Liver (tissue), 9 donors: ENCODE results near the gene MAPKAP1. TPM values are rescaled to one million over a fixed set of nuclear protein-coding genes. Genes with fewer than 3 reads are reported as not detected.

ENCODE experiments used
- DNase-seq: peaks from one replicate; pipeline ENCODE4 v3.0.0-alpha.2; 2017; ENCODE audit warnings: low spot score
- H3K27ac ChIP-seq, 2 donors: one replicate each; pipeline ENCODE4 v1.7.0; 2013; ENCODE audit warnings: inconsistent platforms in 2 of 2, low read length in 2 of 2, control low read depth in 1 of 2, low read depth in 1 of 2, mild to moderate bottlenecking in 1 of 2
- H3K27me3 ChIP-seq, 4 donors: one replicate each; pipeline versions ENCODE4 v1.6.1 to v1.7.0; 2013; ENCODE audit warnings: low read length in 3 of 4, inconsistent platforms in 1 of 4, mild to moderate bottlenecking in 1 of 4, moderate library complexity in 1 of 4; ENCODE audit not compliant: control insufficient read depth in 4 of 4, insufficient read depth in 4 of 4
- H3K36me3 ChIP-seq, 4 donors: one replicate each; pipeline versions ENCODE4 v1.6.1 to v1.7.0; 2013; ENCODE audit warnings: low read length in 3 of 4, mild to moderate bottlenecking in 3 of 4, low read depth in 1 of 4, moderate library complexity in 1 of 4; ENCODE audit not compliant: control insufficient read depth in 4 of 4, insufficient read depth in 3 of 4
- H3K4me1 ChIP-seq, 4 donors: one replicate each; pipeline versions ENCODE4 v1.6.1 to v1.7.0; 2013; ENCODE audit warnings: low read length in 3 of 4, mild to moderate bottlenecking in 3 of 4, moderate library complexity in 1 of 4; ENCODE audit not compliant: control insufficient read depth in 4 of 4, insufficient read depth in 4 of 4
- H3K4me3 ChIP-seq, 3 donors: one replicate each; pipeline versions ENCODE4 v1.6.1 to v1.7.0; 2013; ENCODE audit warnings: low read length in 3 of 3, control low read depth in 1 of 3, low read depth in 1 of 3, mild to moderate bottlenecking in 1 of 3
- H3K9ac ChIP-seq, 2 donors: one replicate each; pipeline ENCODE4 v1.7.0; 2013; ENCODE audit warnings: low read length in 2 of 2, mild to moderate bottlenecking in 2 of 2, moderate library complexity in 2 of 2, control low read depth in 1 of 2, low read depth in 1 of 2
- H3K9me3 ChIP-seq, 4 donors: one replicate each; pipeline versions ENCODE4 v1.6.1 to v1.7.0; 2013; ENCODE audit warnings: low read length in 3 of 4; ENCODE audit not compliant: control insufficient read depth in 4 of 4
- CTCF ChIP-seq: fragments of 150-350 bp; IDR thresholded peaks from 2 replicates; pipeline ENCODE4 v1.5.1; 2017; ENCODE audit warnings: improper control_type of control experiment, low read depth, low read length; ENCODE audit not compliant: missing input control
- EGR1 ChIP-seq, 2 donors: IDR thresholded peaks; 2 replicates each; pipeline ENCODE4 v1.6.1; 2016 to 2018; ENCODE audit warnings: antibody characterized with exemption in 2 of 2, low read depth in 2 of 2
- FOXA1 ChIP-seq: IDR thresholded peaks from 2 replicates; pipeline ENCODE4 v1.6.1; 2016; ENCODE audit warnings: antibody characterized with exemption
- GABPA ChIP-seq, 2 donors: IDR thresholded peaks in 1 of 2; conservative IDR thresholded peaks in 1 of 2; 2 replicates each; pipeline ENCODE4 v1.6.1; 2016; ENCODE audit warnings: antibody characterized with exemption in 2 of 2, mild to moderate bottlenecking in 1 of 2, moderate library complexity in 1 of 2
- HNF4A ChIP-seq, 2 donors: conservative IDR thresholded peaks; 2 replicates each; pipeline ENCODE4 v1.6.1; 2016; ENCODE audit warnings: antibody characterized with exemption in 2 of 2, mild to moderate bottlenecking in 2 of 2
- HNF4G ChIP-seq: IDR thresholded peaks from 2 replicates; pipeline ENCODE4 v1.6.1; 2016; ENCODE audit warnings: antibody characterized with exemption
- JUND ChIP-seq, 2 donors: IDR thresholded peaks; 2 replicates each; pipeline ENCODE4 v1.6.1; 2016; ENCODE audit warnings: antibody characterized with exemption in 2 of 2
- MAX ChIP-seq: IDR thresholded peaks from 2 replicates; pipeline ENCODE4 v1.6.1; 2016; ENCODE audit warnings: antibody characterized with exemption
- RAD21 ChIP-seq, 2 donors: IDR thresholded peaks; 2 replicates each; pipeline ENCODE4 v1.6.1; 2016; ENCODE audit warnings: antibody characterized with exemption in 2 of 2, mild to moderate bottlenecking in 2 of 2
- RXRA ChIP-seq, 2 donors: IDR thresholded peaks; 2 replicates each; pipeline ENCODE4 v1.6.1; 2017 to 2018; ENCODE audit warnings: antibody characterized with exemption in 2 of 2, mild to moderate bottlenecking in 1 of 2
- SP1 ChIP-seq: IDR thresholded peaks from 2 replicates; pipeline ENCODE4 v1.6.1; 2018; ENCODE audit warnings: antibody characterized with exemption, mild to moderate bottlenecking
- TAF1 ChIP-seq: conservative IDR thresholded peaks from 2 replicates; pipeline ENCODE4 v1.6.1; 2016; ENCODE audit warnings: antibody characterized with exemption, mild to moderate bottlenecking
- YY1 ChIP-seq: IDR thresholded peaks from 2 replicates; pipeline ENCODE4 v1.6.1; 2016; ENCODE audit warnings: antibody characterized with exemption, mild to moderate bottlenecking
- ZBTB33 ChIP-seq: IDR thresholded peaks from 2 replicates; pipeline ENCODE4 v1.6.1; 2016; ENCODE audit warnings: antibody characterized with exemption
- WGBS: extraction: QIAGEN DNeasy Blood & Tissue Kit; methylation state at CpG from one replicate; pipeline ENCODE4 v1.1.7; 2013; 5-methylcytosine and 5-hydroxymethylcytosine counted together
- polyA plus RNA-seq, 2 donors: library from polyadenylated mRNA; stranded (reverse) in 1 of 2; unstranded in 1 of 2; fragments of 200-250 nt in 1 of 2; fragments of >200 nt in 1 of 2; fragmentation: Nextera tagmentation in 1 of 2; extraction: Ambion mirVana in 1 of 2; gene quantifications; one replicate each; pipeline versions ENCODE4 v1.2.1 to v1.2.3, GENCODE V29; 2013 to 2015
- total RNA-seq, 2 donors: library from RNA; depleted of rRNA; stranded (reverse); fragments of >200 nt; gene quantifications; one replicate each; pipeline ENCODE4 v1.2.3, GENCODE V29; 2014
- donor health status: healthy.
- donor health status: healthy.
- donor health status: healthy.
- donor health status: healthy.
- donor health status: healthy.

MAPKAP1 gene
- total and polyA plus RNA-seq, 4 donors, result 23.6 to 55.9 (median 32.7) TPM

GRCh38 chr9:125511789-125512660 is 195.0 kb downstream of the MAPKAP1 start:
- H3K27me3 ChIP-seq, result no peaks in the 10 kb centered on the region
- no peak overlapping the region for H3K4me3 ChIP-seq
- H3K36me3 ChIP-seq, result no peaks in the 10 kb centered on the region
- H3K4me1 ChIP-seq, result peaks cover 0 to 12% (median 1%) of the 10 kb centered on the region in 4 donors
- DNase-seq, result no peak
- no peaks in the 10 kb centered on the region for H3K9me3 ChIP-seq
- 82% methylated on average over 18 of the region's 18 CpGs for WGBS
- TF ChIP-seq JUND (IDR thresholded peaks at IDR 0.05) (no peak), CTCF (no peak), RXRA (IDR thresholded peaks at IDR 0.05) (no peak), HNF4A (conservative IDR thresholded peaks at IDR 0.05) (no peak), FOXA1 (no peak), GABPA (IDR thresholded peaks at IDR 0.05 in 1 of 2, conservative IDR thresholded peaks at IDR 0.05 in 1 of 2) (no peak), ZBTB33 (no peak), HNF4G (no peak), TAF1 (no peak), RAD21 (IDR thresholded peaks at IDR 0.05) (no peak), EGR1 (IDR thresholded peaks at IDR 0.05; ENCODE audit: low read depth in 2 of 2) (no peak), SP1 (no peak), MAX (no peak)
- H3K9ac ChIP-seq, result no peak overlapping the region
- H3K27ac ChIP-seq, result no peak overlapping the region

- WGBS, result 90% methylated on average over 1 of the region's 1 CpG
- Histone ChIP-seq H3K4me1 (peaks cover 0 to 12% (median 1%) of the 10 kb centered on the region in 4 donors), H3K27ac (no peak overlapping the region), H3K4me3 (no peak overlapping the region), H3K36me3 (peaks cover 0 to 1% (median 0%) of the 10 kb centered on the region in 4 donors), H3K27me3 (no peaks in the 10 kb centered on the region), H3K9ac (no peak overlapping the region), H3K9me3 (no peaks in the 10 kb centered on the region)
- TF ChIP-seq CTCF (no peak), YY1 (no peak)
- DNase-seq, result no peak
Observed at GRCh38 chr9:125510980-125511379, 196.0 kb downstream of the MAPKAP1 start.
